Measurements from ENCODE around the gene MYBPHL. TPM values are rescaled to one million over a fixed set of nuclear protein-coding genes. Genes with fewer than 3 reads are reported as not detected.
A peak's percentile ranks its signal among the peaks of the same experiment; 100 is the strongest.

The MYBPHL gene
- total and polyA plus RNA-seq, 2 experiments from 2014 or later, result not detected

DNA sequence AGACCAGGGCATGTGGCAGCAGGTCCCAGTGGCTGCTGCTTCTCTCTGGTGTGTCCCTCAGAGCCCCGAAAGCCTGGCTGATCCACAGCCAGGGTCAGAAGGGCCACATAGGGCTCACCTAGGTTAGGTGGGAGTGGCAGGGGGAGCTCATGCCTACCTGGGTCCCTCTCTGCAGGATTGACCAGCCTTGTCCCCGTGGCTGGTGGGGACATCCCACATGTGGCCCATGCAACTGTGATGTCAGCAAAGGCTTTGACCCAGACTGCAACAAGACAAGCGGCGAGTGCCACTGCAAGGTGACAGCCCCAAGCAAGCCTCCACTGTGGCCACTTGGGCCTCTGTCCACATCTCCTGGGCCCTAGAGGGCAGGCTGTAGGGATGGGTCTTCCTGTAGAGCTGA lies 41.8 kb downstream of the MYBPHL start:
- no peaks in the 10 kb centered on the region for H3K36me3 ChIP-seq
- H3K4me1 ChIP-seq (ENCODE audit: low read depth), result no peaks in the 10 kb centered on the region
- no peak for DNase-seq (ENCODE audit: low read depth in 1 of 2, low spot score in 1 of 2)
- TF ChIP-seq, protein P1, sequence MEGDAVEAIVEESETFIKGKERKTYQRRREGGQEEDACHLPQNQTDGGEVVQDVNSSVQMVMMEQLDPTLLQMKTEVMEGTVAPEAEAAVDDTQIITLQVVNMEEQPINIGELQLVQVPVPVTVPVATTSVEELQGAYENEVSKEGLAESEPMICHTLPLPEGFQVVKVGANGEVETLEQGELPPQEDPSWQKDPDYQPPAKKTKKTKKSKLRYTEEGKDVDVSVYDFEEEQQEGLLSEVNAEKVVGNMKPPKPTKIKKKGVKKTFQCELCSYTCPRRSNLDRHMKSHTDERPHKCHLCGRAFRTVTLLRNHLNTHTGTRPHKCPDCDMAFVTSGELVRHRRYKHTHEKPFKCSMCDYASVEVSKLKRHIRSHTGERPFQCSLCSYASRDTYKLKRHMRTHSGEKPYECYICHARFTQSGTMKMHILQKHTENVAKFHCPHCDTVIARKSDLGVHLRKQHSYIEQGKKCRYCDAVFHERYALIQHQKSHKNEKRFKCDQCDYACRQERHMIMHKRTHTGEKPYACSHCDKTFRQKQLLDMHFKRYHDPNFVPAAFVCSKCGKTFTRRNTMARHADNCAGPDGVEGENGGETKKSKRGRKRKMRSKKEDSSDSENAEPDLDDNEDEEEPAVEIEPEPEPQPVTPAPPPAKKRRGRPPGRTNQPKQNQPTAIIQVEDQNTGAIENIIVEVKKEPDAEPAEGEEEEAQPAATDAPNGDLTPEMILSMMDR (IDR thresholded peaks at IDR 0.05; ENCODE audit: low read depth, low read length), result no peak
- H3K4me3 ChIP-seq, result no peak overlapping the region
- no peaks in the 10 kb centered on the region for H3K9me3 ChIP-seq (ENCODE audit: low read depth)
- no peaks in the 10 kb centered on the region for H3K27me3 ChIP-seq
- no peak overlapping the region for H3K27ac ChIP-seq

DNA sequence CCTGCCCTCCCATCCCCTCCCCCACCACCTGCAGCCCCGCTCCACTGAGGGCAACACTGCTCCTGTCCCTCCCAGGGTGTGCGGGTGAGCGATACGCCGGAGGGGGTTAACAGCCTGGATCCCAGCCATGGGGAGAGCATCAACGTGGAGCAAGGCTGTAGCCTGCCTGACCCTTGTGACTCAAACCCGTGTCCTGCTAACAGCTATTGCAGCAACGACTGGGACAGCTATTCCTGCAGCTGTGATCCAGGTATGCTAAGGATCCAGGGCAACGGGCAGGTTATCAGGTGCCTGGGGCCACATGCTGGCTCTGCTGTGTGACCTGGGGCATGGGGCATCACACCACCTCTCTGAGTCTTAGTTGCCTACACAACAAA lies 42.4 kb downstream of the MYBPHL start:
- H3K36me3 ChIP-seq, result no peaks in the 10 kb centered on the region
- H3K9me3 ChIP-seq (ENCODE audit: low read depth), result no peaks in the 10 kb centered on the region
- no peak overlapping the region for H3K27ac ChIP-seq
- no peaks in the 10 kb centered on the region for H3K4me1 ChIP-seq (ENCODE audit: low read depth)
- H3K27me3 ChIP-seq, result no peaks in the 10 kb centered on the region
- no peak overlapping the region for H3K4me3 ChIP-seq
- no peak for DNase-seq (ENCODE audit: low read depth in 1 of 2, low spot score in 1 of 2)
- TF ChIP-seq, protein P1 (IDR thresholded peaks at IDR 0.05; ENCODE audit: low read depth, low read length), result no peak

DNA sequence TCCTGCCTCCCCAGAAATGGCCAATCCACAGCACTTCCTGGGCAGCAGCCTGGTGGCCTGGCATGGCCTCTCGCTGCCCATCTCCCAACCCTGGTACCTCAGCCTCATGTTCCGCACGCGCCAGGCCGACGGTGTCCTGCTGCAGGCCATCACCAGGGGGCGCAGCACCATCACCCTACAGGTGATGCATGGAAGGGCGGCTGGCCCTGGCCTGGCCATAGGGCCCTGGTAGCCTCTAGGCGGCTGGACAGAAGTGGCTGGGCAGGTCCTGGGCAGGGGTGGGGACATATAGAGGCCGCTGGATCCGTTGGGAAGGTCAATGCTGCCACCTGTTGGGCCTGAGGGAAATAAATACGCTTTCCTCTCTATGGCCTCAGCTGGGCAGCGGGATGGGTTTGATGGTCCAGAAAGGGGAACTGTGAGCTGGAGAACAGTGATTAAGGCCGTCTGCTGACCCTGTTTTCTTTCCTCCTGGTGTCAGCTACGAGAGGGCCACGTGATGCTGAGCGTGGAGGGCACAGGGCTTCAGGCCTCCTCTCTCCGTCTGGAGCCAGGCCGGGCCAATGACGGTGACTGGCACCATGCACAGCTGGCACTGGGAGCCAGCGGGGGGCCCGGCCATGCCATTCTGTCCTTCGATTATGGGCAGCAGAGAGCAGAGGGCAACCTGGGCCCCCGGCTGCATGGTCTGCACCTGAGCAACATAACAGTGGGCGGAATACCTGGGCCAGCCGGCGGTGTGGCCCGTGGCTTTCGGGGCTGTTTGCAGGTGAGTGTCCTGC lies 43.0 kb downstream of the MYBPHL start:
- no peaks in the 10 kb centered on the region for H3K27me3 ChIP-seq
- TF ChIP-seq, protein P1 (IDR thresholded peaks at IDR 0.05; ENCODE audit: low read depth, low read length), result peak; percentile 97

DNA sequence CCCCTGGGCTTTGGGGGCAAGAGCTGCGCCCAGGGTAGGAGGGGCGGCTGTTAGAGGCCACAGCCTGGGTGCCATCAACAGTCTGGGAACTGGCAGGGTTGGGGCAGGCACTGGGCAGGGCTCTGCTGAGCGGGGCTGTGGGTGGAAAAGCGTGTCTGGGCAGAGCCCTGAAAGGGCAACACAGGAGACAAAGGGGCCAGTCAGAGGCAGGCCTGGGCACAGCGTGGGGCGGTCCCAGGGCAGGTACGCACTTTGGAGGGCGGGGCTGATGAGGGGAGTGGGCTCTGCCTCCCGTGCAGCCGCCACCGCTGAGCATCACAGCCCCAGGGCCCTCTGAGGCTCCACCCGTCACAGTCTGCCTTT lies 43.6 kb downstream of the MYBPHL start:
- no peaks in the 10 kb centered on the region for H3K4me1 ChIP-seq (ENCODE audit: low read depth)
- no peaks in the 10 kb centered on the region for H3K27me3 ChIP-seq
- H3K27ac ChIP-seq, result no peak overlapping the region
- no peak overlapping the region for H3K4me3 ChIP-seq
- DNase-seq (ENCODE audit: low read depth in 1 of 2, low spot score in 1 of 2), result no peak
- H3K9me3 ChIP-seq (ENCODE audit: low read depth), result no peaks in the 10 kb centered on the region
- H3K36me3 ChIP-seq, result no peaks in the 10 kb centered on the region
- TF ChIP-seq, protein P1 (IDR thresholded peaks at IDR 0.05; ENCODE audit: low read depth, low read length), result no peak

More for the DNA sequence above, 43.0 kb downstream of the MYBPHL start:
- no peak overlapping the region for H3K4me3 ChIP-seq
- no peaks in the 10 kb centered on the region for H3K36me3 ChIP-seq
- no peaks in the 10 kb centered on the region for H3K4me1 ChIP-seq (ENCODE audit: low read depth)
- no peaks in the 10 kb centered on the region for H3K9me3 ChIP-seq (ENCODE audit: low read depth)
- H3K27ac ChIP-seq, result no peak overlapping the region
- peak; percentile 84 to 96 for DNase-seq (ENCODE audit: low read depth in 1 of 2, low spot score in 1 of 2)

DNA sequence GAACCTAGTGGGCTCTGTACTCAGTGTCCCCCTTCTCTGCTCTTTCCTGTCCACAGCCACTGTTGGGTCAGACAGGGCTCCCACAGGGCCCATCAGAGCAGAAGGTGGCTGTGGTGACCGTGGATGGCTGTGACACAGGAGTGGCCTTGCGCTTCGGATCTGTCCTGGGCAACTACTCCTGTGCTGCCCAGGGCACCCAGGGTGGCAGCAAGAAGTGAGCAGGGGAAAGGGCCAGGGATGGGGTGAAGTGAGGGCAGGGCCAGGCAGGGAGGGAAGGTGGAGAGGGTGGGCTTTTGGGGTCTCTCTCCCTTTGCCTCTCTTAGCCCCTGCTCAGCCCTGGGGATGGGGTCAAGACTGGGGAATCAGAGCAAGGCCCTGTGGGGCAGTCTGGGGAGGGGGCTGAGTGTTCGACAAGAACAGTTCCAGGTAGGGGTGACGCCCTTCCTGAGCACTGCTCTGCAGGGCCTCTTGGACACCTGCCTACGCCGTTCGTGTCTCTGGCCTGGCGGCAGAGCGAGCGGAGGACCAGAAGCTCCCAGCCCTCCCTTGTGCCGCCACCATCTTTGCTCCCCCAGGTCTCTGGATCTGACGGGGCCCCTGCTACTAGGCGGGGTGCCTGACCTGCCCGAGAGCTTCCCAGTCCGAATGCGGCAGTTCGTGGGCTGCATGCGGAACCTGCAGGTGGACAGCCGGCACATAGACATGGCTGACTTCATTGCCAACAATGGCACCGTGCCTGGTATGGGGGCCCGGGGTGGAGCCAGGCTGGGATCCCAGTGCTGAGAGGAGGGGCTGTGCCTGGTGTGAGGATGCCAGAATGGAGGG lies 44.4 kb downstream of the MYBPHL start:
- H3K36me3 ChIP-seq, result no peaks in the 10 kb centered on the region
- H3K27me3 ChIP-seq, result no peaks in the 10 kb centered on the region
- H3K9me3 ChIP-seq (ENCODE audit: low read depth), result no peaks in the 10 kb centered on the region
- no peak for DNase-seq (ENCODE audit: low read depth in 1 of 2, low spot score in 1 of 2)
- H3K4me1 ChIP-seq (ENCODE audit: low read depth), result no peaks in the 10 kb centered on the region
- TF ChIP-seq, protein P1 (IDR thresholded peaks at IDR 0.05; ENCODE audit: low read depth, low read length), result no peak
- H3K27ac ChIP-seq, result no peak overlapping the region
- H3K4me3 ChIP-seq, result no peak overlapping the region
